Body of pancreas (tissue), 4 donors: ENCODE data around the gene C1QC.

ENCODE experiments used
- CTCF ChIP-seq, 7 experiments: fragments of 450-650 bp in 4 of 7; fragments of 200-600 bp in 3 of 7; sonication (generic) in 3 of 7; IDR thresholded peaks; one replicate each; pipeline ENCODE4 v1.5.1; 2016 to 2019; ENCODE audit warnings: antibody characterized with exemption in 7 of 7
- POLR2A ChIP-seq, 3 donors: fragments of 450-650 bp; IDR thresholded peaks; one replicate each; pipeline ENCODE4 v1.6.1; 2016; ENCODE audit warnings: antibody characterized with exemption in 3 of 3, mild to moderate bottlenecking in 2 of 3

DNA sequence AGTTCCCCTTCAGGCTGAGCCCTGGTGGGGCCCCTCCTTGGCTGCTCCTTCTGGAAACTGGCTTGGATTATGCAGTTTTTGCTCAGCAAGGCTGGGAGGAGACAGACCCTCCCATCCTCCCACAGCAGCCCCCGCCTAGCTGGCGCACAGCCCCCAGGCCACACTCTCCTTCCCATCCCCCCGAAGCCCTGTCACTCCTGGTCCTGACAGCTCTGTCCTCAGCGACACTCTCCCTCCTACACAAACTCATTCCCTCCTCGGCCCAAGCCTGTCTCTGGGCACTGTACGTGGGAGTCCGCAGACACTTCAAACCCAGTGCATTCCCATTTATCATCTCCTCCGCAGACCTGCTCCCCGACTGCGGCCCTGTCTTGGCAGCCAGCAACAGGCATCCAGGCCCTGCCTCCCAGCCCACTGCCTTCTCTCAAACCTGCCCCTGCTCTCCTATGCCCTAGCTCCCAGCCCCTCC, 42.2 kb downstream of the C1QC start:
- TF ChIP-seq CTCF (IDR thresholded peaks at IDR 0.05) (no peak), POLR2A (IDR thresholded peaks at IDR 0.05) (no peak)
